Stimulated activated naive CD8-positive, alpha-beta T cell treated with anti-CD3 and anti-CD28 coated beads, Interleukin-15, amount 100 ng/mL, for 72 hours (primary cell): ENCODE measurements around the gene MINDY4B.

Source experiments
- ATAC-seq: fragments of 150-1000 bp; cut with Tn5 transposase; 2 replicates; pipeline ENCODE4 v1.10.0; 2021; ENCODE audit warnings: mild to moderate bottlenecking, moderate library complexity
- DNase-seq, 2 donors: peaks; one replicate each; pipeline ENCODE4 v3.0.0; 2021 to 2022
- H3K27ac Mint-ChIP-seq, 2 donors: one replicate each; pipeline ENCODE4 v1.8.0; 2022; ENCODE audit warnings: mild to moderate bottlenecking in 2 of 2, mixed read lengths in 2 of 2, moderate library complexity in 2 of 2
- H3K27me3 Mint-ChIP-seq: one replicate; pipeline ENCODE4 v1.8.0; 2022; ENCODE audit warnings: mixed read lengths
- H3K4me1 Mint-ChIP-seq: one replicate; pipeline ENCODE4 v1.8.0; 2022; ENCODE audit warnings: mild to moderate bottlenecking, mixed read lengths
- H3K4me3 Mint-ChIP-seq, 2 donors: one replicate each; pipeline ENCODE4 v1.8.0; 2022; ENCODE audit warnings: mild to moderate bottlenecking in 2 of 2, mixed read lengths in 2 of 2, moderate library complexity in 1 of 2
- H3K9me3 Mint-ChIP-seq, 2 donors: one replicate each; pipeline ENCODE4 v1.8.0; 2022; ENCODE audit warnings: mixed read lengths in 2 of 2

The MINDY4B gene

GRCh38 chr3:150912501-150912900, 7.3 kb upstream of the MINDY4B start:
- H3K27me3 Mint-ChIP-seq, result peaks cover 30% of the 10 kb centered on the region
- ATAC-seq (no peak), DNase-seq (no peak)
- no peaks in the 10 kb centered on the region for H3K9me3 Mint-ChIP-seq
- H3K4me1 Mint-ChIP-seq, result no peaks in the 10 kb centered on the region
- no peak overlapping the region for H3K27ac Mint-ChIP-seq
- H3K4me3 Mint-ChIP-seq, result no peak overlapping the region

- Mint-ChIP-seq H3K27me3 (peaks cover 34% of the 10 kb centered on the region), H3K27ac (no peak overlapping the region), H3K9me3 (no peaks in the 10 kb centered on the region), H3K4me3 (no peak overlapping the region), H3K4me1 (no peaks in the 10 kb centered on the region)
- ATAC-seq (no peak), DNase-seq (no peak)
Measured at GRCh38 chr3:150911771-150912170, 6.5 kb upstream of the MINDY4B start.

GRCh38 chr3:150906461-150906860, 1.2 kb upstream of the MINDY4B start:
- DNase-seq (no peak), ATAC-seq (no peak)
- Mint-ChIP-seq H3K4me1 (no peaks in the 10 kb centered on the region), H3K27ac (no peak overlapping the region), H3K4me3 (no peak overlapping the region), H3K27me3 (peaks cover 39% of the 10 kb centered on the region), H3K9me3 (no peaks in the 10 kb centered on the region)

GRCh38 chr3:150905746-150906145, 507 bp upstream of the MINDY4B start:
- Mint-ChIP-seq H3K4me1 (no peaks in the 10 kb centered on the region), H3K27ac (no peak overlapping the region), H3K4me3 (no peak overlapping the region), H3K9me3 (no peaks in the 10 kb centered on the region), H3K27me3 (peaks cover 39% of the 10 kb centered on the region)
- ATAC-seq (no peak), DNase-seq (no peak)

GRCh38 chr3:150902988-150903387, 2.3 kb downstream of the MINDY4B start:
- DNase-seq (no peak), ATAC-seq (no peak)
- Mint-ChIP-seq H3K9me3 (no peaks in the 10 kb centered on the region), H3K4me3 (no peak overlapping the region), H3K27ac (peak overlapping the region in 1 of 2 donors; percentile 20), H3K27me3 (peaks cover 21% of the 10 kb centered on the region), H3K4me1 (no peaks in the 10 kb centered on the region)

- Mint-ChIP-seq H3K9me3 (no peaks in the 10 kb centered on the region), H3K4me1 (no peaks in the 10 kb centered on the region), H3K4me3 (no peak overlapping the region), H3K27me3 (peaks cover 12% of the 10 kb centered on the region), H3K27ac (no peak overlapping the region)
- DNase-seq (no peak), ATAC-seq (no peak)
Measured at GRCh38 chr3:150901793-150902192, 3.4 kb downstream of the MINDY4B start.

- no peaks in the 10 kb centered on the region for H3K9me3 Mint-ChIP-seq
Measured at GRCh38 chr3:150899141-150899540, 6.1 kb downstream of the MINDY4B start.

GRCh38 chr3:150898046-150898754, 7.0 kb downstream of the MINDY4B start:
- Mint-ChIP-seq H3K4me1 (no peaks in the 10 kb centered on the region), H3K4me3 (no peak overlapping the region), H3K27ac (no peak overlapping the region), H3K27me3 (no peaks in the 10 kb centered on the region), H3K9me3 (no peaks in the 10 kb centered on the region)
- DNase-seq, result no peak
- ATAC-seq, result no peak

More at GRCh38 chr3:150899141-150899540, 6.1 kb downstream of the MINDY4B start:
- Mint-ChIP-seq H3K4me1 (no peaks in the 10 kb centered on the region), H3K27ac (no peak overlapping the region), H3K27me3 (no peaks in the 10 kb centered on the region), H3K4me3 (no peak overlapping the region)
- DNase-seq (no peak), ATAC-seq (no peak)

GRCh38 chr3:150897592-150897991, 7.6 kb downstream of the MINDY4B start:
- Mint-ChIP-seq H3K9me3 (no peaks in the 10 kb centered on the region), H3K27ac (no peak overlapping the region), H3K4me1 (no peaks in the 10 kb centered on the region), H3K4me3 (no peak overlapping the region), H3K27me3 (no peaks in the 10 kb centered on the region)
- ATAC-seq (no peak), DNase-seq (no peak)

GRCh38 chr3:150890831-150891230, 14.4 kb downstream of the MINDY4B start:
- Mint-ChIP-seq H3K27ac (no peak overlapping the region), H3K27me3 (peaks cover 18% of the 10 kb centered on the region), H3K9me3 (no peaks in the 10 kb centered on the region), H3K4me1 (peaks cover 6% of the 10 kb centered on the region), H3K4me3 (no peak overlapping the region)
- ATAC-seq (no peak), DNase-seq (no peak)

GRCh38 chr3:150890295-150890694, 14.9 kb downstream of the MINDY4B start:
- ATAC-seq (peak; percentile 58), DNase-seq (no peak)
- Mint-ChIP-seq H3K27ac (peak overlapping the region in 1 of 2 donors; percentile 70), H3K4me3 (no peak overlapping the region), H3K27me3 (peaks cover 24% of the 10 kb centered on the region), H3K9me3 (no peaks in the 10 kb centered on the region), H3K4me1 (peaks cover 6% of the 10 kb centered on the region)

GRCh38 chr3:150889106-150889505, 16.1 kb downstream of the MINDY4B start:
- no peaks in the 10 kb centered on the region for H3K9me3 Mint-ChIP-seq
- ATAC-seq (no peak), DNase-seq (no peak)
- H3K4me1 Mint-ChIP-seq, result peaks cover 6% of the 10 kb centered on the region
- H3K27ac Mint-ChIP-seq, result no peak overlapping the region
- H3K4me3 Mint-ChIP-seq, result no peak overlapping the region
- peaks cover 26% of the 10 kb centered on the region for H3K27me3 Mint-ChIP-seq

GRCh38 chr3:150887031-150887430, 18.2 kb downstream of the MINDY4B start:
- no peak overlapping the region for H3K4me3 Mint-ChIP-seq
- H3K27ac Mint-ChIP-seq, result no peak overlapping the region
- H3K4me1 Mint-ChIP-seq, result peaks cover 6% of the 10 kb centered on the region
- H3K9me3 Mint-ChIP-seq, result no peaks in the 10 kb centered on the region
- peaks cover 33% of the 10 kb centered on the region for H3K27me3 Mint-ChIP-seq
- DNase-seq (no peak), ATAC-seq (no peak)

- no peaks in the 10 kb centered on the region for H3K9me3 Mint-ChIP-seq
- ATAC-seq (no peak), DNase-seq (no peak)
- peaks cover 6% of the 10 kb centered on the region for H3K4me1 Mint-ChIP-seq
- H3K4me3 Mint-ChIP-seq, result no peak overlapping the region
- H3K27me3 Mint-ChIP-seq, result peaks cover 33% of the 10 kb centered on the region
- H3K27ac Mint-ChIP-seq, result no peak overlapping the region
Measured at GRCh38 chr3:150885535-150885934, 19.7 kb downstream of the MINDY4B start.

GRCh38 chr3:150878996-150879575, 26.2 kb downstream of the MINDY4B start:
- H3K27me3 Mint-ChIP-seq, result peaks cover 7% of the 10 kb centered on the region
- H3K4me3 Mint-ChIP-seq, result no peak overlapping the region
- no peak for ATAC-seq
- no peaks in the 10 kb centered on the region for H3K4me1 Mint-ChIP-seq
- no peak overlapping the region for H3K27ac Mint-ChIP-seq
- DNase-seq, result no peak
- H3K9me3 Mint-ChIP-seq, result no peaks in the 10 kb centered on the region

- ATAC-seq, result no peak
- H3K9me3 Mint-ChIP-seq, result no peaks in the 10 kb centered on the region
- no peaks in the 10 kb centered on the region for H3K4me1 Mint-ChIP-seq
- no peak overlapping the region for H3K4me3 Mint-ChIP-seq
- no peak overlapping the region for H3K27ac Mint-ChIP-seq
- H3K27me3 Mint-ChIP-seq, result no peaks in the 10 kb centered on the region
- DNase-seq, result no peak
Measured at GRCh38 chr3:150878290-150878689, 26.9 kb downstream of the MINDY4B start.

- Mint-ChIP-seq H3K4me3 (no peak overlapping the region), H3K9me3 (no peaks in the 10 kb centered on the region), H3K27me3 (no peaks in the 10 kb centered on the region), H3K4me1 (no peaks in the 10 kb centered on the region), H3K27ac (no peak overlapping the region)
- ATAC-seq (no peak), DNase-seq (no peak)
Measured at GRCh38 chr3:150877303-150877702, 27.9 kb downstream of the MINDY4B start.
